ENCODE measurements around the gene MYCBP. TPM values are rescaled to one million over a fixed set of nuclear protein-coding genes. Genes with fewer than 3 reads are reported as not detected.

The MYCBP gene, protein sequence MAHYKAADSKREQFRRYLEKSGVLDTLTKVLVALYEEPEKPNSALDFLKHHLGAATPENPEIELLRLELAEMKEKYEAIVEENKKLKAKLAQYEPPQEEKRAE
- 3.7 and 15.8 TPM in 2 replicates for total RNA-seq

GRCh38 chr1:38873027-38873969 lies at the start of gene MYCBP:
Gene MYCBP, minus strand, starts transcription at chr1:38873348. Its CDS starts 43 bp downstream, at chr1:38873305.

GRCh38 chr1:38881487-38881886 lies 8.3 kb upstream of the MYCBP start, which contains the start of gene GJA9:
Gene GJA9, minus strand, starts transcription at chr1:38881587. Its CDS starts 5,489 bp downstream, at chr1:38876098.

DNA sequence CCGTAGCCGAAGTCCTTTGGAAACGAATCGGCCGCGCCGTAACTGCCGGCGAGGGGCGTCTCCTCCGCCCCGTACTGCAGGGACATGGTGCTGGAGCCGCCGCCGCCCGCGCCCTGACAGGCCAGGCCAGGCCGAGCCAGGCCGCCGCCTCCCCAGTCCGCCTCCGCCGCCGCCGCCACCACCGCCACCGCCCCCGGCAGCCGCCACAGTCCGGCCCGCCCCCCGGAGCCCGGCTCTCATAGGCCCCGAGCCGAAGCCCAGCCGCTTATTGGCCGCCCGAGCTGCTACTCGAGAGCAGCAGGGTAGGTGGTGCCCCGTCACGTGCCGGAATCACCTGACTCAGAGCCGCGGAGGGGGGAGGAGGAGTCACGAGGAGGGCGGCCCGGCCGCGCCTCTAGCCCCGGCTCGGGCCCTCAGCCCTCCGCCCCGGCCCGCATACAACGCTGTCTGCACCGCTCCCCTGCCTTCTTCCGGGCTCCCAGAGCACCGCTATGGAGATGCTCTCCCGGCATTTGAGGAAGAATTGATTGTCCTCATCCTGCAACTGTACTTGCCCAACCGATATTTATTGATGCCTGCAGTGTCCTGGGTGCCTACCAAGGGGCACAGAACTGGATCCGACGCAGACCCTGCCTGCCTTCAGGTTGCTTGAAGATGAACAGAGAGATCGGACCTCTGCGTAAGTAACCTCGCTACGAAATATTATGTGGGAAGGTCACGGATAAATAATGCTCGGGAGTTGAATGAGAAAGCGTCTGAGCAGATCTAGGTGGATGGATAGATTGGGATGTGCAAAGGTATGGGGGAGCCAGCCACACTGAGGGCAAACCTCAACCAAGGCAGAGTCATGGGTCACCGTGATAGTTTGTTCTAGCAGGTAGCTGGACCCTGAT lies 13.3 kb downstream of the MYCBP start, which contains the start of gene RRAGC:
TSS of gene RRAGC (minus strand) at position 212 of the 893 bp plus-strand sequence. CDS start at position 86, 126 bp downstream.

Other genes starting within 250 kb of the MYCBP start
- 7.7 and 16.0 TPM in 2 replicates for gene RRAGC, start 13.6 kb downstream of the MYCBP start, total RNA-seq
- gene GJA9, start 8.2 kb upstream of the MYCBP start, total RNA-seq, result not detected in 2 replicates
- gene RHBDL2, start 68.5 kb upstream of the MYCBP start, total RNA-seq, result not detected in 2 replicates
- gene AKIRIN1, start 117.9 kb upstream of the MYCBP start, total RNA-seq, result 37.2 and 46.3 TPM in 2 replicates
- gene NDUFS5, start 153.0 kb upstream of the MYCBP start, total RNA-seq, result 184 and 268 TPM in 2 replicates

All from mesangial cell (primary cell).